ENCODE results near the gene NHLH1. TPM values are rescaled to one million over a fixed set of nuclear protein-coding genes. Genes with fewer than 3 reads are reported as not detected.

Gene NHLH1
- total RNA-seq, 1 donor from 2014 or later: not detected

GRCh38 chr1:160401487-160401805 is 34.6 kb downstream of the NHLH1 start:
- Histone ChIP-seq H3K9me3 (no peaks in the 10 kb centered on the region), H3K4me1 (peaks cover 24% of the 10 kb centered on the region), H3K36me3 (no peaks in the 10 kb centered on the region), H3K27ac (peak overlapping the region; percentile 88), H3K4me3 (peak overlapping the region; percentile 69 to 75), H3K27me3 (no peaks in the 10 kb centered on the region)
- peak in 1 of 2 donors; percentile 74 for DNase-seq (ENCODE audit: extremely low spot score in 2 of 2)
- intact Hi-C loops (cut with DNase I): no loop called here
- TF ChIP-seq POLR2A (IDR thresholded peaks at IDR 0.05) (no peak), CTCF (IDR thresholded peaks at IDR 0.05) (no peak), POLR2AphosphoS5 (IDR thresholded peaks at IDR 0.05; ENCODE audit: insufficient read depth in 1 of 2, low read depth in 1 of 2) (no peak)

- peak in 1 of 2 donors; percentile 82 for DNase-seq (ENCODE audit: extremely low spot score in 2 of 2)
- peak overlapping the region; percentile 69 to 75 for H3K4me3 ChIP-seq
- H3K9me3 ChIP-seq: no peaks in the 10 kb centered on the region
- H3K27ac ChIP-seq: no peak overlapping the region
- intact Hi-C loops (cut with DNase I): no loop called here
- H3K36me3 ChIP-seq: no peaks in the 10 kb centered on the region
- TF ChIP-seq CTCF (IDR thresholded peaks at IDR 0.05) (no peak), POLR2AphosphoS5 (IDR thresholded peaks at IDR 0.05; ENCODE audit: insufficient read depth in 1 of 2, low read depth in 1 of 2) (no peak), POLR2A (IDR thresholded peaks at IDR 0.05) (no peak)
- no peaks in the 10 kb centered on the region for H3K27me3 ChIP-seq
- H3K4me1 ChIP-seq: peaks cover 28% of the 10 kb centered on the region
These were observed 35.3 kb downstream of the NHLH1 start for GRCh38 chr1:160402001-160402795.

GRCh38 chr1:160403244-160403643 is 36.4 kb downstream of the NHLH1 start:
- Histone ChIP-seq H3K27me3 (no peaks in the 10 kb centered on the region), H3K4me1 (peaks cover 28% of the 10 kb centered on the region), H3K9me3 (no peaks in the 10 kb centered on the region), H3K36me3 (no peaks in the 10 kb centered on the region), H3K4me3 (no peak overlapping the region), H3K27ac (no peak overlapping the region)
- no peak for TF ChIP-seq POLR2AphosphoS5 (IDR thresholded peaks at IDR 0.05; ENCODE audit: insufficient read depth in 1 of 2, low read depth in 1 of 2)
- no peak for TF ChIP-seq POLR2A (IDR thresholded peaks at IDR 0.05)
- TF ChIP-seq CTCF (IDR thresholded peaks at IDR 0.05): no peak
- intact Hi-C loops (cut with DNase I): no loop called here
- DNase-seq (ENCODE audit: extremely low spot score in 2 of 2): no peak

- H3K27ac ChIP-seq: no peak overlapping the region
These were observed 37.2 kb downstream of the NHLH1 start for GRCh38 chr1:160404094-160404493.

More at GRCh38 chr1:160404094-160404493, 37.2 kb downstream of the NHLH1 start:
- no peak overlapping the region for H3K4me3 ChIP-seq
- H3K36me3 ChIP-seq: no peaks in the 10 kb centered on the region
- H3K27me3 ChIP-seq: no peaks in the 10 kb centered on the region
- intact Hi-C loops (cut with DNase I): no loop called here
- no peaks in the 10 kb centered on the region for H3K9me3 ChIP-seq
- TF ChIP-seq POLR2A (IDR thresholded peaks at IDR 0.05) (no peak), CTCF (IDR thresholded peaks at IDR 0.05) (no peak), POLR2AphosphoS5 (IDR thresholded peaks at IDR 0.05; ENCODE audit: insufficient read depth in 1 of 2, low read depth in 1 of 2) (no peak)
- DNase-seq (ENCODE audit: extremely low spot score in 2 of 2): peak in 1 of 2 donors; percentile 64
- peaks cover 28% of the 10 kb centered on the region for H3K4me1 ChIP-seq
